Calu3 (cell line): ENCODE results near the gene BACH2. TPM values are rescaled to one million over a fixed set of nuclear protein-coding genes. Genes with fewer than 3 reads are reported as not detected.

ENCODE experiments used
- BruUV-seq: library from RNA; stranded (reverse); fragments of 400-500 nt; replicated peaks from 2 replicates; lab custom pipeline; 2021; lab: Mats Ljungman, UMichigan
- CTCF ChIA-PET: fragments of 300-600 bp; sonication (Branson Sonifier 250); formaldehyde crosslinking; loops from one replicate; lab custom pipeline; 2022; ENCODE audit warnings: antibody characterized with exemption; lab: Charles Lee
- DNase-seq: peaks from one replicate; pipeline ENCODE4 v3.0.0; 2022
- H3K27ac Mint-ChIP-seq: one replicate; pipeline ENCODE4 v1.8.0; 2022; ENCODE audit warnings: mixed read lengths; ENCODE audit not compliant: unreplicated experiment
- H3K27me3 Mint-ChIP-seq: one replicate; pipeline ENCODE4 v1.8.0; 2022; ENCODE audit warnings: mixed read lengths; ENCODE audit not compliant: unreplicated experiment
- H3K36me3 Mint-ChIP-seq: one replicate; pipeline ENCODE4 v1.8.0; 2022; ENCODE audit warnings: mild to moderate bottlenecking, moderate library complexity, mixed read lengths; ENCODE audit not compliant: insufficient read depth, unreplicated experiment
- H3K4me1 Mint-ChIP-seq: one replicate; pipeline ENCODE4 v1.8.0; 2022; ENCODE audit warnings: mild to moderate bottlenecking, low read depth, mixed read lengths; ENCODE audit not compliant: unreplicated experiment
- H3K4me3 Mint-ChIP-seq: one replicate; pipeline ENCODE4 v1.8.0; 2022; ENCODE audit warnings: mild to moderate bottlenecking, low read depth, moderate library complexity, mixed read lengths; ENCODE audit not compliant: unreplicated experiment
- H3K9me3 Mint-ChIP-seq: one replicate; pipeline ENCODE4 v1.8.0; 2022; ENCODE audit warnings: low read depth, mixed read lengths; ENCODE audit not compliant: unreplicated experiment
- CTCF ChIP-seq: fragments of 200-600 bp; IDR thresholded peaks from one replicate; pipeline ENCODE4 v1.8.0; 2022; ENCODE audit warnings: antibody characterized with exemption; ENCODE audit not compliant: unreplicated experiment
- intact Hi-C: fragments of 100-400 bp; cut with micrococcal nuclease; formaldehyde crosslinking; loops from one replicate; pipeline ENCODE4 v1.10.0; 2022; ENCODE audit not compliant: unreplicated experiment
- total RNA-seq: library from RNA; stranded (reverse); gene quantifications from 2 replicates; pipeline ENCODE4 v1.2.3, GENCODE V29; 2022

BACH2 gene
- total RNA-seq, 1 experiment from 2014 or later, result 7.2 TPM

- DNase-seq, result no peak
- H3K27ac Mint-ChIP-seq, result no peak overlapping the region
- intact Hi-C loops, result no loop called here
- H3K36me3 Mint-ChIP-seq, result peaks cover 6% of the 10 kb centered on the region
- H3K27me3 Mint-ChIP-seq, result peaks cover 14% of the 10 kb centered on the region
- BruUV-seq, result no TSS peak
- CTCF ChIA-PET, result no interaction called here
- H3K4me3 Mint-ChIP-seq, result no peak overlapping the region
- peaks cover 12% of the 10 kb centered on the region for H3K4me1 Mint-ChIP-seq
- TF ChIP-seq CTCF, result no peak
- H3K9me3 Mint-ChIP-seq, result no peaks in the 10 kb centered on the region
These were observed 191.0 kb downstream of the BACH2 start for GRCh38 chr6:90105506-90106170.

DNA sequence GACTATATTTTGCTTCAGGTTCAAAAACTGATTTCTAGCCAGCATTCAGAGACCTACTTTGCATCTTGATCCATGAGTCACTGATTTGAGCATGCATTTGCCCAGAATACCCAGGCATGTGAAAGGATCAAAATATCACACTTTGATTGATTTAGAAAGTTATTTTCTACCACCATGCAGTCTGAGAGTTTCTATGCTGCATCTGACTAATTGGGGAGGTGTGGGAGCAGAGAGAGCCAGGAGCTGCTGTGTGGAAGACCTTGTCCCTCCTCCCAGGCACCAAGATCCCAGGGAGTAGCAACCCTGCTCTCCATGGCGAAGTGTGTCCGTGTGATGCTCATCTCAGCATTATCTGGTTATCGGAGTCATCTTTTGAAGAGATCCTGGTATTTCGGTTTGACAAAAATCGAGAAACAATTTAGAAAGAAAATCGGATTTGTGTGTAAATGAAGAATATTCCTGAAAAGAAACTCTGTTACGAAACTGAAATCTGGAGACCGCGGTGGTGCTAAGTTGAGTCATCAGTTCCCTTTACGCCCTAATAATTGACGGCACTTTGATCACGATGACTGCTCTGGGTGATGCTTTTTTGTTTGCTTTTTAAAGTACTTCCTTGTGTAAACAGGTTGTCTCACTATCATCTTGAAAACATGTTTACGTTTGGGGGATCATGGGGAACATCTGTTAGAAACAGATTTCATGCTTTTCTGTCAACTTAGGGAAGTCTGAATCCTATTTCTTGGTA, 193.4 kb downstream of the BACH2 start:
- peak overlapping the region; percentile 21 for H3K4me3 Mint-ChIP-seq
- H3K27ac Mint-ChIP-seq, result peak overlapping the region; percentile 39
- CTCF ChIA-PET, result no interaction called here
- H3K27me3 Mint-ChIP-seq, result no peaks in the 10 kb centered on the region
- TF ChIP-seq CTCF, result no peak
- H3K36me3 Mint-ChIP-seq, result peaks cover 6% of the 10 kb centered on the region
- DNase-seq, result no peak
- intact Hi-C loops, result no loop called here
- BruUV-seq, result no TSS peak
- H3K9me3 Mint-ChIP-seq, result no peaks in the 10 kb centered on the region
- peaks cover 12% of the 10 kb centered on the region for H3K4me1 Mint-ChIP-seq

- H3K4me3 Mint-ChIP-seq, result no peak overlapping the region
- intact Hi-C loops, result no loop called here
- no peak overlapping the region for H3K27ac Mint-ChIP-seq
- peaks cover 12% of the 10 kb centered on the region for H3K4me1 Mint-ChIP-seq
- no TSS peak for BruUV-seq
- H3K9me3 Mint-ChIP-seq, result no peaks in the 10 kb centered on the region
- DNase-seq, result no peak
- CTCF ChIA-PET, result no interaction called here
- no peak for TF ChIP-seq CTCF
- H3K27me3 Mint-ChIP-seq, result no peaks in the 10 kb centered on the region
- peaks cover 6% of the 10 kb centered on the region for H3K36me3 Mint-ChIP-seq
These were observed 195.2 kb downstream of the BACH2 start for GRCh38 chr6:90101403-90101802.

- H3K9me3 Mint-ChIP-seq, result no peaks in the 10 kb centered on the region
- H3K27ac Mint-ChIP-seq, result no peak overlapping the region
- no TSS peak for BruUV-seq
- peaks cover 12% of the 10 kb centered on the region for H3K4me1 Mint-ChIP-seq
- H3K4me3 Mint-ChIP-seq, result no peak overlapping the region
- no peaks in the 10 kb centered on the region for H3K27me3 Mint-ChIP-seq
- H3K36me3 Mint-ChIP-seq, result peaks cover 6% of the 10 kb centered on the region
- CTCF ChIA-PET, result no interaction called here
- DNase-seq, result no peak
- intact Hi-C loops, result no loop called here
- TF ChIP-seq CTCF, result no peak
These were observed 196.5 kb downstream of the BACH2 start for GRCh38 chr6:90100059-90100665.
